Measurements from ENCODE around the gene CCNDBP1.
A peak's percentile ranks its signal among the peaks of the same experiment; 100 is the strongest.

DNA sequence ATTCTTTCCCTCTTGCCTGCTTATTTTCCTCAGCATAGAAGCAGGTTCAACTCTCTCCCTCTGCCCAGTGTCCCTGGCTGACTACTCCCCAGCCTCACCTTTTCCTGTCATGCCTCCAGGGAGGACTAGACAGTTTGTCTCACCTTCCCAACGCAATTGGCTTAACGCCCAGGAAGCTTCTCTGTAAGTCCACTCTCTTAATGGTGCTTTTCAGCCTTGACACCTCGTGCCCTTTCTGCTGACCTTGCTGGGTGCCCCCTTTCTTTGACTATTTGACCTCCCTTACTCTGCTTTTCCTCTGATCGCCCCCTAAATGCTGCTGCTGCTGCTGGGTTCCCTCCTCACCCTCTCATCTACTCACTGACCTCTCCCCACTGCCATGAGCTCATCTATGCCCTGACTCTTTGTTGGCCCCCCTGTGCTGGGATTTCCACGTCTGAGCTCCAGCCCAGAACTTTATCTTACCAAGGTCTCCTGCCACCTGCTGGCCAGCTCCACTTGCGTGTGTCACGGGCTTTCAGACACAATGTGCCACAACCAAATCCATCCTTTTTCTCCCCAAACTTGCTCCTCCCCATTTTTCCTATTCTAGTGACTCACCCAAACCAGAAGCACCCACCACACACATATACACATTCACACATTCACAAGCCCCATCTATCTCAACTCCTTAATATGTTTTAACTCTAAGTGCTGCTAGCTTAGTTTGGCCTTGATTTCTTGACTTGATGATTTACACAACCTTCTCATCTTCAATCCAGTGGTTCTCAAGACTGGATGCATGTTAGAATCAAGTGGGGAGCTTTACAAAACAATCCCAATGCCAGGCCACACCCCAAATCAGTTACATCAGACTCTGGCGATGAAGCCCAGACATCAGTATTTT, 19.1 kb downstream of the CCNDBP1 start:
- TF ChIP-seq, protein P1, sequence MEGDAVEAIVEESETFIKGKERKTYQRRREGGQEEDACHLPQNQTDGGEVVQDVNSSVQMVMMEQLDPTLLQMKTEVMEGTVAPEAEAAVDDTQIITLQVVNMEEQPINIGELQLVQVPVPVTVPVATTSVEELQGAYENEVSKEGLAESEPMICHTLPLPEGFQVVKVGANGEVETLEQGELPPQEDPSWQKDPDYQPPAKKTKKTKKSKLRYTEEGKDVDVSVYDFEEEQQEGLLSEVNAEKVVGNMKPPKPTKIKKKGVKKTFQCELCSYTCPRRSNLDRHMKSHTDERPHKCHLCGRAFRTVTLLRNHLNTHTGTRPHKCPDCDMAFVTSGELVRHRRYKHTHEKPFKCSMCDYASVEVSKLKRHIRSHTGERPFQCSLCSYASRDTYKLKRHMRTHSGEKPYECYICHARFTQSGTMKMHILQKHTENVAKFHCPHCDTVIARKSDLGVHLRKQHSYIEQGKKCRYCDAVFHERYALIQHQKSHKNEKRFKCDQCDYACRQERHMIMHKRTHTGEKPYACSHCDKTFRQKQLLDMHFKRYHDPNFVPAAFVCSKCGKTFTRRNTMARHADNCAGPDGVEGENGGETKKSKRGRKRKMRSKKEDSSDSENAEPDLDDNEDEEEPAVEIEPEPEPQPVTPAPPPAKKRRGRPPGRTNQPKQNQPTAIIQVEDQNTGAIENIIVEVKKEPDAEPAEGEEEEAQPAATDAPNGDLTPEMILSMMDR (conservative IDR thresholded peaks at IDR 0.05; ENCODE audit: low read length): peak; percentile 91
- TF ChIP-seq EZH2phosphoT487 (IDR thresholded peaks at IDR 0.05; ENCODE audit: borderline replicate concordance): no peak
